DOHH2 (cell line): ENCODE results near the gene TAF6.

ENCODE experiments used
- CTCF ChIP-seq: fragments of 200-600 bp; sonication (generic); IDR thresholded peaks from one replicate; pipeline ENCODE4 v1.5.1; 2014; ENCODE audit warnings: antibody characterized with exemption, mild to moderate bottlenecking, low read depth, low read length; ENCODE audit not compliant: poor library complexity, severe bottlenecking
- EZH2phosphoT487 ChIP-seq: fragments of 200-600 bp; sonication (generic); IDR thresholded peaks from 2 replicates; pipeline ENCODE4 v1.6.1; 2017; ENCODE audit warnings: borderline replicate concordance, mild to moderate bottlenecking, antibody characterized with exemption, low read length, moderate library complexity, mixed read lengths

- TF ChIP-seq CTCF (peak; percentile 44), EZH2phosphoT487 (no peak)
Observed at GRCh38 chr7:100152404-100152803, 33.2 kb upstream of the TAF6 start.
